H1 (cell line): Measurements from ENCODE around the gene QSOX1. TPM values are rescaled to one million over a fixed set of nuclear protein-coding genes. Genes with fewer than 3 reads are reported as not detected.

Source experiments
- ASH2L ChIP-seq: fragments of 200-600, 300-600 bp; sonication (generic); IDR thresholded peaks from one replicate; pipeline ENCODE4 v1.7.1; 2017; ENCODE audit warnings: low read length
- BACH1 ChIP-seq: IDR thresholded peaks from 2 replicates; pipeline ENCODE4 v1.6.1; 2012; ENCODE audit warnings: low read length, improper control_type of control experiment
- BCL11A ChIP-seq, 2 experiments: IDR thresholded peaks; one replicate each; pipeline ENCODE4 v1.6.1; 2011; ENCODE audit warnings: low read depth in 2 of 2, low read length in 2 of 2, mild to moderate bottlenecking in 2 of 2
- BRCA1 ChIP-seq: IDR thresholded peaks from 2 replicates; pipeline ENCODE4 v1.6.1; 2012; ENCODE audit warnings: low read depth, low read length, improper control_type of control experiment
- CBX5 ChIP-seq: fragments of 300-800, 300-1000 bp; sonication (generic); IDR thresholded peaks from 2 replicates; pipeline ENCODE4 v1.7.1; 2016; ENCODE audit warnings: antibody characterized with exemption, low read length, low read depth
- CBX8 ChIP-seq: fragments of 300-800, 300-1000 bp; sonication (generic); IDR thresholded peaks from 2 replicates; pipeline ENCODE4 v1.7.1; 2016; ENCODE audit warnings: low read depth, low read length, borderline replicate concordance
- CEBPB ChIP-seq: IDR thresholded peaks from 2 replicates; pipeline ENCODE4 v1.6.1; 2012; ENCODE audit warnings: low read depth, low read length
- CHD1 ChIP-seq: IDR thresholded peaks from 2 replicates; pipeline ENCODE4 v1.6.1; 2012; ENCODE audit warnings: low read depth, low read length, improper control_type of control experiment
- CTBP2 ChIP-seq: IDR thresholded peaks from 2 replicates; pipeline ENCODE4 v1.7.0; 2011; ENCODE audit warnings: borderline replicate concordance, mild to moderate bottlenecking, moderate library complexity, mixed read lengths, low read length; ENCODE audit not compliant: insufficient read depth, insufficient read length
- CTCF ChIP-seq, 3 experiments: IDR thresholded peaks; 1 replicate in 2 of 3; 2 replicates in 1 of 3; pipeline versions ENCODE4 v1.5.1 to v1.6.1; 2011; ENCODE audit warnings: low read length in 3 of 3, mild to moderate bottlenecking in 3 of 3, inconsistent platforms in 2 of 3, low read depth in 1 of 3, moderate library complexity in 1 of 3; ENCODE audit not compliant: insufficient read depth in 1 of 3; ENCODE audit errors: control extremely low read depth in 1 of 3
- EGR1 ChIP-seq: IDR thresholded peaks from 2 replicates; pipeline ENCODE4 v1.6.1; 2011; ENCODE audit warnings: low read depth, low read length, borderline replicate concordance
- GTF2F1 ChIP-seq: IDR thresholded peaks from 2 replicates; pipeline ENCODE4 v1.6.1; 2012; ENCODE audit warnings: low read depth, low read length, improper control_type of control experiment, borderline replicate concordance
- HDAC2 ChIP-seq, 2 experiments: fragments of 300-600 bp in 1 of 2; sonication (generic) in 1 of 2; IDR thresholded peaks; 2 replicates each; pipeline ENCODE4 v1.6.1; 2011 to 2012; ENCODE audit warnings: low read depth in 2 of 2, low read length in 2 of 2, mild to moderate bottlenecking in 2 of 2, moderate library complexity in 2 of 2, borderline replicate concordance in 1 of 2, inconsistent platforms in 1 of 2
- KDM1A ChIP-seq: fragments of 200-600, 300-600 bp; sonication (generic); IDR thresholded peaks from 2 replicates; pipeline ENCODE4 v1.7.1; 2016; ENCODE audit warnings: mild to moderate bottlenecking, low read length, borderline replicate concordance
- KDM5A ChIP-seq: fragments of 200-600 bp; IDR thresholded peaks from 2 replicates; pipeline ENCODE4 v1.7.1; 2012; ENCODE audit warnings: mild to moderate bottlenecking, low read length, inconsistent platforms, mixed read lengths
- SIX5 ChIP-seq: IDR thresholded peaks from 2 replicates; pipeline ENCODE4 v1.6.1; 2011; ENCODE audit warnings: mild to moderate bottlenecking, low read depth, low read length
- SP1 ChIP-seq: IDR thresholded peaks from 2 replicates; pipeline ENCODE4 v1.6.1; 2011; ENCODE audit warnings: low read depth, low read length
- TAF7 ChIP-seq: optimal IDR thresholded peaks from 2 replicates; pipeline ENCODE3; 2011; ENCODE audit warnings: low read depth, mild to moderate bottlenecking, inconsistent platforms, low read length, moderate library complexity, borderline replicate concordance
- TCF12 ChIP-seq: IDR thresholded peaks from 2 replicates; pipeline ENCODE4 v1.6.1; 2011; ENCODE audit warnings: low read depth, mild to moderate bottlenecking, low read length
- YY1 ChIP-seq: IDR thresholded peaks from 2 replicates; pipeline ENCODE4 v1.6.1; 2011; ENCODE audit warnings: low read depth, mild to moderate bottlenecking, low read length
- polyA plus RNA-seq, 7 experiments: library from polyadenylated mRNA; depleted of rRNA in 3 of 7; stranded (reverse) in 5 of 7; unstranded in 2 of 7; fragments of >200 nt in 5 of 7; fragments of 200-250 nt in 2 of 7; gene quantifications; 1 replicate in 5 of 7; 2 replicates in 1 of 7; 4 replicates in 1 of 7; pipeline versions ENCODE4 v1.2.1 to v1.2.3, GENCODE V29; 2011 to 2013; ENCODE audit warnings: missing spikeins in 2 of 7, mixed read lengths in 2 of 7
- total RNA-seq: library from RNA; stranded (reverse); fragmentation: NEBNext Ultra II Directional; extraction: Animal tissue kit (Norgen Biotek cat#: 25700); gene quantifications from 2 replicates; pipeline ENCODE4 v1.2.1, GENCODE V29; 2021

QSOX1 gene
- total and polyA plus RNA-seq, 2 of the 8 experiments (the other 6 are each of a cell fraction or from before 2014, with no cell fraction given): 97.7 to 123 TPM

- TF ChIP-seq CBX8: no peak
- TF ChIP-seq YY1: no peak
- TF ChIP-seq ASH2L: peak; percentile 73
- TF ChIP-seq SP1: 0 out of 2 replicates have a peak, but pooled peaks have one; percentile 32
- no peak for TF ChIP-seq BACH1
- TF ChIP-seq KDM1A: no peak
- TF ChIP-seq TCF12: no peak
- TF ChIP-seq CBX5: no peak
- TF ChIP-seq CEBPB: no peak
- TF ChIP-seq KDM5A: no peak
- TF ChIP-seq BRCA1: no peak
- no peak for TF ChIP-seq GTF2F1
- no peak for TF ChIP-seq SIX5
- TF ChIP-seq CHD1: no peak
- TF ChIP-seq EGR1: 0 out of 2 replicates have a peak, but pooled peaks have one; percentile 10
- TF ChIP-seq HDAC2 (IDR thresholded peaks at IDR 0.05; ENCODE audit: borderline replicate concordance in 1 of 2, low read depth in 2 of 2, low read length in 2 of 2): 0 out of 4 replicates have a peak, but pooled peaks of 1 of the 2 experiments have one; percentile 52
- TF ChIP-seq CTCF (IDR thresholded peaks at IDR 0.05; ENCODE audit: control extremely low read depth in 1 of 3, insufficient read depth in 1 of 3, low read depth in 1 of 3, low read length in 3 of 3): no peak
- TF ChIP-seq CTBP2: peak; percentile 81
- TF ChIP-seq BCL11A (IDR thresholded peaks at IDR 0.05; ENCODE audit: low read depth in 2 of 2, low read length in 2 of 2): no peak
- no peak for TF ChIP-seq TAF7
Measured at GRCh38 chr1:180229483-180230415, 75.1 kb downstream of the QSOX1 start, which contains the start of gene LHX4 (continued).
